MV-4-11 (cell line): ENCODE measurements around the gene GPRIN2.

Experiments
- DNase-seq: peaks from one replicate; lab custom pipeline; 2025; lab: John Stamatoyannopoulos, UW

GPRIN2 gene

DNA sequence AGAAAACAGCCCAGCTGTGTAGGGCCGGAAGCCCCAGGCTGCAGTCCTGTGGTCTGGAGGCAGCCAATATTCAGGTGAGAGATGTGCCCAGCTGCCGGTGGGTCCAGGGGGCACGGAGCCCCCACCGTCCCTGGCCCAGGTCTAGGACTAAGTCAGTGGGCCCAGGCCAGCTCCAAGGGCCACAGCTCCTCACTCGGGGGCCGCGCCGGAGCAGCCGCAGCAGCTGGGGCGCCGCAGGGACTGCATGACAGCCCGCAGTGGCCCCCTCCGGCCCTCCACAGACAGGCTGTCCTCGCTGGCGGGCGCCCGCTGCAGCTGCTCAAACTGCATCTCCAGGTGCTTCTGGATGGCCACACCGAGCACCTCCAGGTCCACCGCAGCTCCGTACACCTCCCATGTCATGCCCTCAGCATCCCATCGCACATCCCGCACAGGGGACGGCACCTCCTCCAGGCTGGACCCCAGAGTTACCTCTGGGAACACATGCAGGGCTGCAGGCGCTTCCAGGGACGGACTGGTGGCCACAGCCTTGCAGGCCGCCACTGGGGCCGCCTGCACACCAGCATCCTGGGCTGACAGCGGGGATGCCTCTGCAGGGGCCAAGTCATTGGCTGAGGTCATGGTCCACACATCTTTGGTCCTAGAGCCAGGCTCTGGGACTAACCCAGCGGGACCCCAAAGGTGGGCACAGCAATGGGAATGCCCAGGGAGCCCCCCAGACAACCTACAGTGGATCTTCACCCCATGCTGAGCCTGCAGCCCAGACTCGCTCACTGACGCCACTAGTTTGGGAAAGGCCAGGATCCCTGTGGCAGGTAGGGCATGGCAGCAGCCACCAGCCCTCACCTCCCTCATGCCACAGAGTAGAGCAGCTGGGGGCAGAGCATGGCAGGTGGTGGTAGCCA lies 7.0 kb downstream of the GPRIN2 start:
- DNase-seq: no peak

DNA sequence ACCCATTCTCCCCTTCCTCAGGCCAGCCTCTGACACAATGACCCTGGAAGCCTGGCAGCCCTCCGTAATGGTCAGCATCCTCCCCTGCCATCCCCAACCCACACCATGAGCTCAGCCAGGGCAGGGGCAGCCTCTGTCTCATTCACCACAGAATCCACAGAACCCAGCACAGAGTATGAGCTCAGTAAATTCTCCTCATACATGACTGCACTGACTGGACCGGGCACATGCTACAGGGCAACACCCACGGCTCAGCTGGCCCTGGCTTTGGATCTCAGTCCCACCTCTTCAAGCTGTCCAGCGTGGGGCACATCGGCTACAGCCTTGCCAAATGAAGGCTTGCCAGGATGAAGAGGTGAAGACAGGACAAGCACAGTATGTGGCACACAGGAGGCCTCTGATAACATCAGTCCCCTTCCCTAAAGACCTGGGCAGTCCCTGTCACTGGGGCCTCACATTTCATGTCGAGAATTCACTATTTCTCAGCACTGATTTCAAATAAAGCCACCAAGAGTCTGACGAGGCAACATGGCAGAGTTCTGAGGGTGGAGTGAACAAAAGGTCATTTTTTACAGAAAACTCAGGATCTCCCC lies 7.9 kb downstream of the GPRIN2 start:
- DNase-seq: no peak

DNA sequence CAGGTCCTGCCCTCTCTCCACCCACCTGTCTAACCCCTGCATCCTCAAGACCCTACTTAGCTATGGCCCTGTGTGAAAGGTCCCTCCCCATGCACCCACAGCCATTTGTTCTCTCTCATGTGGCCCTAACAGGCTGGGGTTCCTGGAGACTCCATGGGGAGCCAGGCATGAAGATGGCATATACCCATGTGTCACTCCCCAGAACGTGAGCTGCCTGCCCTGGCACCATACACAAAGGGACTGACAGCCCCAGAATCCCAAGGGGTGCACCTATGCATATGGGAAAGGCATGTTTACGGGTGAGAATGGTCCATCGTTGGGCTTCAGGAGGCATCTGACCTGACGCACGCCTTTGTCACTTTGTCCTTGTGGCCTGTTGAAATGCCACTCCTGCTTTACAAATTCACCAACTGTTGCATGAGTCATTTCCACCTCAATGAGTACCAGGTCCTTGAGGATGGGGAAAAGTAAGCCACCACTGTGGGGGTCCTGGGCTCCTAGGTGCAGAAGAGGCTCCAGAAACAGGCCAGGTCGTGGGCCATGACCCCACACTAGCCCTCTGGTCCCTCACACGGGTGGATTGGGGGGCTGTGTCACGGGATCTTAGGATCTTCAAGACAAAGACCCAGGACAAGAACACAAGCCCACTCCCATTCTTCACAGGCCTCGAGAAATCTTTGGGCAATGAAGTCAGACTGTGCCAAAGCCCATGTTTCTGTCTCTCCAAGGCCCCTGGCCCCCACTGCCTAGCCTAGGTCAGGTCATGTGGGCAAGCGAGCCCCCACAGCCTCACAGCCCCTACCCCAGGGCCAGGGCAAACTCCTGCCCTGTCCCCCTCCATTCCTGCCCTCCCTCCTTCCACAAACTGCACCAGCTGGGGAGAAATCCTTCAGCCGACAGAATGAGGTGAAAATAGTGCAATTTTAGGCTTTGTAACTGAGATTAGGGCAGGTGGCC lies 8.6 kb downstream of the GPRIN2 start:
- no peak for DNase-seq

DNA sequence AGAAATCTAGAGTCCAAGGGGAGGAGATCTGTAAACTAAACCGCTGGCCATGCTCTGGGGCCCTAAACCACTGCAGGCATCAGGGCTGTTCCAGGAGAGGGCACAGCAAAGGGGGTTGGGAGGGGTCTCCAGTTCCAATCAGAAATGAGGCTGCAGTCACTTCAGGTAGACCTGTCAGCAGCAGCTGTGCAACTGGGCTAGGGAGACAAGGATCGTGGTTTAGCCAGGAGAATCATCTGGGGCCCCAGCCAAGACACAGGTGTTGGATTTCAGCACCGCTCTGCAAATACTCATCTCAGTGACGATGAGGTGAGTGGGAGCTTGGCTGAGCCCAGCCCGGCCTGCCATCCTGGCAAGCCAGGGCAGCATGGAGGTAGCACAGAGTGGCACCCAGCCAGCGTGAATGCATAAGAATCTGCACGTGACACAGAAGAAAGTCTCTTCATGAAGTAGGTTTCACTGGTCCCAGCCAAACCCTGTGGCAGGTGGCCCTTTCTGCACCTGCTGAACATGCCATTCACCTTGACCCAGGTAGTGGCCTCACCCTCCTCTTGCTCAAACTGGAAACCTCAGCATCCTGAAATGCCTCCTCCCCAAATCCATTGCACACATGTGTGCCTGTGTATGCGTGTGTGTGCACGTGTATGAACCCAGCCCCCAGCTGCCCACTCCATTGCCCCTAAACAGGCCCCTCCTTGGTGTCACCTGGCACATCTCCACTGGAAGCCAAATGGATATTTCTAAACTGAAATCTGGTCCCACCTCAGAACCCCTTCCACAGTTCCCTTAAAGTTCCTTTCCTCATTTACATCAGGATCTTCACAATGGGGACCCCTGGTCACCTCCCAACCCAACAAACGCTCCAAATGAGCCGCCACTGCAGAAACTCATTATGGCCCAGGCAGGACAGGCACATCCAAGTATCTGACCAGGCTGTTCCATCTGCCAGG lies 9.6 kb downstream of the GPRIN2 start:
- no peak for DNase-seq

DNA sequence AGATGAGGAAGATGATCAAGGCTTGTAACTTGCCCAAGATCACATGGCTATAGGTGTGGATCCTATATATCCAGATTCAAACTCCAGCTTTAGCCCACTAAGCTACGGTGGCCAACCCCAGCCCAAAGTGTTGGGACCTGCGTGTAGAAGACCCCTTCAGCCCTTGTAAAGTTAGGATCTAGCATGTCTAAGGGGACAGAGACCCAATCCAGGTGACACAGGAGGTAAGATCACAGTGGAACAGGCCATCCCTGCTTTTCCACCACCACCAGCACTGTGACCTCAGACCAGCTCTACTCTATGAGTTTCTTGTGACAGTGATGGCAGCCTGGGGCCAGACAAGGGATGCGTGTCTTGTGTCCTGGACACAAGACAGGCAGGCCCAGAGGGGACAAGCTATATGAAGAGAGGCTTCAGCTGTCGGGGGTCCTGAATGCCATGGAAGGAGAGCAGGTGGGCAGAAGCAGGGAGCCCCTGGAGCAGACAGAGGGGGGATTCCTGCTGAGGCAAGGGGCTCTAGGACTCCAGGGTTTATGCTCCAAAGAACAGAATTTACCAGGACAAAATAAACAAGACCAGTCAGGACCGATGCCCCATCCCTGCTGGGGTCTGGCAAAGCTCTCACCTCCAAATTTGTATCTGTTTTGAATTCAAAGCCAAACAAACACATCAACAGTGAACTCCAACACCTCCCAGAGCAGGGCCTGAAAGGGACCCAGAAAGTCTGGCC lies 10.4 kb downstream of the GPRIN2 start:
- DNase-seq: no peak

DNA sequence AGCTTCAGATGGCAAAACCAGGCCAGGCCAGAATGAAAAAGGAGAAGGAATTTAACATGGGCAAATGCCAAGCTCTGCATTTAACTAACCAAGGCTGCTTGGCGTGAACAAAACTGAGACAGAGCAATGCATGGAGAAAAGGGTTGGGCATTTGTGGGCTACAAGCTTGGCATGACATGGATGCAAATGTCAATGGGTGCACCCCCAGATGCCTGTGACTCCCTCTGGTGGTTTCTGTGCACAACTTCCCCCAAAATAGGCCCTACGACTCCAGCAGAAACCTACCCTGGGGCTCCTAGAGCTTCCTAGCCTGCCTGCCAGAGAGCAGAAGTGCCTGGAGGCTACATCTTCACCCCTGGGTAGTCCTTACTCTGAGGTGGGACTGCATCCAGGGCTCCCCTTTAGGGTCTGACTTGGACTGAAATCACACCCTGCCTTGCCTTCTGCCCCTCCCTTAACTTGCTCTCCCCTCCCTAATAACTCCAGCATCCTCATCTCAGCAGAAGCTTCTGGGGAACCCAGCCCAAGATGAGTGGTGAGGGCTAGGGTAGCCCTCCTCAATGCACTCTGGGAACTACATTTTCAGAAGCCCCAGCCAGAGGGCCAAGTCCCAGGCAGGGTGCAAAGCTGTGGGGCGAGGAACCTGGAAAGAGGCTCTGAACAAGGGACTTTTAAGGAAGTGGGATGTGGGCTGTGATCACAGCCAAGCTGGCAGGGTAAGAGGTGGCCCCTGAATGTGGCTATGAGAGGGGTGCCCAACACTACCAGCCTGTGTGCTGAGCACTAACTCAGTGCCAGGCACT lies 11.3 kb downstream of the GPRIN2 start:
- DNase-seq: peak; percentile 42

DNA sequence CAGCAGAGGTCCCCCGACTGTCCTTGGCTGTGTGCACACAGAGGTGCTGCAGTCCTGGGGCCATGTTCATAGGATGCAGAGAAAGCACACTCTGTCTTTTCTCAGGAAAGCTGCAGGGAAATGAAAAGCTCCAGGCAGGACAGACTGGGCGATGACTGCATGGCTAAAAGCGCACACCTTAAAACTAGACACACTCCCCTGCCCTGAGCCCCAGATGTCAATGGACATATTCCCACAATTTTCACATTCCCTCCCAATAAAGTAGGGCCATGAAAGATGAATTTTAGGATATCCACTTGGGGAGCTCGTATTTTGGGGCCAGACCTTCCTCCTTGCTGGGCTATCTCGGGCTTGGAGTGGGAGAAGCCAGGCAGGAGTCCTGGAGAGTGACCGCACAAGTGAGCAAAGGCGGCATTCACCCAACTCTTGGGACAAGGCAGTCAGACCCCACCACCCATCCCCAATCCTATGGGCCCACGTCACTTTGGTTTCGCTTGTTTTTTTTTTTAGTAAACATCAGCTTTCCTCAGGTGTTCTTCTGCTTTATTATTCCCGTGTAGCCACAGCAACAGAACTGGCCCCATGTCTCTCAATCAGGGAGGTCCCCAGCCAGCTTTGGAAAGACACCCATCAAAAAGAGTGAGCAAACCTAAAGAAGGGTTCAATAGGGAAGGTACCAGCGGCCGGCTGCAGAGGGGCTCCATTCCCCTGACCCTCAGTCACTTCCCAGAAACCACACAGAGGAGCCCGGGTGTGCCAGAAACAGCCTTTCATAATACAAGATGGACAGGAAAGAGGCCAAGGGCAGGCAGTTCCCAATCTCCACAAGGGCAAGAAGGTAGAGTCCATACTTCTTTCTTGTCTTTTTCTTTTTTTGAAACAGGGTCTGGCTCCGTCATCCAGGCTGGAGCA lies 12.7 kb downstream of the GPRIN2 start:
- DNase-seq: no peak

DNA sequence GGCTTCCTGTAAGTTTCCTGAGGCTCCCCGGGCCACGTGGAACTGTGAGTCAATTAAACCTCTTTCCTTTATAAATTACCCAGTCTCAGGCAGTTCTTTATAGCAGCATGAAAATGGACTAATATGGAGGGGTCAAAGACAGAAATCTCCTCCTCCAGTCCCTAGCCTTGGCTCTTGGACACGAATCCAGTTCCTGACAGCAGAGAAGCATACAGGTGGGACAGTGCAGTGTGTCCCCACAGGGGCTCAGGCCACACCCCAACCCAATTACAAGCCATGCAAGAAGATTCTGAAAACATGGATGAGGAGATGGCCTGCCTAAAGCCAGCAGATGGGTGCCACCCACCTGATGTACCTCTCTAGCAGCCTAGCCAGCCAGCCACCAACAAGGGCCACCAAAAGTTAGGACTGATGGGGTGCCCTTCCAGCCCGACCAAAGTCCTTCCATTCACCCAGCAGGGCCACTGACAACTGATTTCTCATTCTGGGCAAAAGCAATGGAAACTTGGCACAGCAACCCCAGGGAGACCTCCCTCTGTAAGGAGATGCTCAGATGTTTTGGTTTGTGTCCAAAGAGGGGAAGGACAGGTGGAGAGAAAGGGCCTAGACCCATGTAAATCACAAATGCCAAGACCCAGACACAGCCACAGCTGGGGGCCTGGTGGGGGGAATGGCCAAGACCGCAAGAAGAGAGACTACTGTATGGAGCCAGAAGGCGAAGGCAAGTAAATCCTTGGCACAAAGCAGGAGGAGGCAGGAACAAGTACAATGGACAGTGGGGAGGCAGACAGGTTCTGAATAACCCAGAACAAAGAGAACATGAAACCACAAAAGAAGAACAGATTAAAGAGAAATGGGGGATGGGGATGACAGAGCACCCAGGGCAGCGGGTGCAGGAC lies 13.6 kb downstream of the GPRIN2 start:
- DNase-seq: no peak

DNA sequence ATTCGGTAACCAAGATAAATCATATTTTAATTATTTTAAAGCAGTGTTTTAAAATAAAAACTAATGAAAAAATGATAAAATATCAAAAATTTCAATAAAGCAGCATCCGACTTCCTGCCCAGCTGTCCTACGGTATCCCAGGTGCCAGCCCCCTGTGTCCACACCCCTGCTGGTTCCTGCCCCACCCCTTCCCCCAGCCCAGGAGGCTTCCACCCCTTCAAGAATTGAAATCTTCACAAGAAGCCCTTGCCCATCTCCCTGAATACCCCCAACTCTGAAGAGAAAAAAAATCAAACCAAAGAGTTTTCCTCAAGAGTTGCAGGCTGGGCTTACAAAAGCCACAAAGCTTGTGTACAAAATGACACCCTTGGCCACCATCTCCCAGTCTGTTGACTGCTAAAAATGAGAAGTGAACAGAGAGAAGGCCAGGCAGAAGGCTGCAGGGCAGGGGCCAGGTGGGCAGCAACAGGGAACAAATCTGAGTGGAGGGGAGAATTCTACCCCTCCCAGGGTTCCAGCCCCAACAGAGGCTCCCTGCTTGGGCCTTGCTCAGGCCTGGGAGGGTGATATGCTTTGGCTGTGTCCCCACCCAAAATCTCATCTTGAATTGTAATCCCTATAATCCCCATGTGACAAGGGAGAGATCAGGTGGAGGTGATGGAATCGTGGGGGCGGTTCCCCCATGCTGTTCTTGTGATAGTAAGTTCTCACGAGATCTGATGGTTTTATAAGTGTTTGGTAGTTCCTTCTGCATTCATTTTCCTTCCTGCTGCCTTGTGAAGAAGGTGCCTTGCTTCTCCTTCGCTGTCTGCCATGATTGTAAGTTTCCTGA lies 14.5 kb downstream of the GPRIN2 start:
- DNase-seq: no peak

DNA sequence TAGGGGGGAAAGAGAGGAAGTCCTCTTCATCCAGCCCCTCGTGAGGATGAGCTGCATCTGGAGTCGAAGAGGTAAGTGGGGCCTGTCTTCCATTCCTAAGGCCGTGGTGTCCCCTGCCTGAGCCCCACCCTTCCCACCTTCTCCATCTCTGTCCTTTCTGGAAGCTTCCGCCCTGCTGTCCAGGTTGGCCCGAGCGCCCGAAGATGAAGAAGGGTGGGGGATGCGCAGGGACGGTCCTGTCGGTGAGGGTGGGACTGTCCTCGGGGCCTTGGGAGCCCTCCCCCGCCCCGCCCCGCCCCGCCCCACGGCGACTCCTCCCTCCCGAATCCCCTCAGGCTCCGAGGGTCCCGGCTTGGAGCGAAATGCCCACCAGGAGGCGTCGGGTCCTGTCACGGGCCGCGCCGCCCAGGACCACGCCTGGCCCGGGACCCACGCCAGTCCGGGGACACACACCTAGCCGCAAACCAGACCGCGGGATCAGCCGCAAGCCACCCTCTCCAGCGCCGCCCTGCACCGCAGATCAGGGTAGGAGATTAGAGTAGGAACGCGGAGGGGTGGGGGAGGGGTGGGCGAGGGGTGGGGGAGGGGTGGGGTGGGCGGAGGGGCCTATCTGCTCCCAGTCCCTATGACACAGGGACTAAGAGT lies 15.3 kb downstream of the GPRIN2 start:
- no peak for DNase-seq

DNA sequence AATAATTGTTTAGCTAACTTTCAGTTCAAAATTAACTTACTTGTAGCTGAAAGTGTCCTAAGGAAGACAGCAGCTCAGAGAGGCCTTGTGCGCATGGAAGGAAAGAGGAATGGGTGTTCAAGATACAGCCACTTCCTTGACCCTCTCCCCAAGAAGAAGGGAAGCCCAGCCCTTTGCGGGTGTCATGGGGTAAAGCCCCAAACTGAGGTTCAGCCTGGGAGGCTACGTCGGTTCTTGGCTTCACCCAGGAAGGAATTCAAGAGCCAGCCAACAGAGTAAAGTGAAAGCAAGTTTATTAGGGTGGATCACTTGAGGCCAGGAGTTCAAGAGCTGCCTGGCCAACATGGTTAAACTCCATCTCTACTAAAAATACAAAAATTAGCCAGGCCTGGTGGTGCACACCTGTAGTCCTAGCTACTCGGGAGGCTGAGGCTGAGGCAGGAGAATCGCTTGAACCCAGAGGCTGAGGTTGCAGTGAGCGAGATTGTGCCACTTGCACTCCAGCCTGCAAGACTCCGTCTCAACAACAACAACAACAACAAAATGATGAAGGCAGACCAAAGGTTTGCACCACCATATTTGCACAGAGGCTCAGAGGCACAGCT lies 15.9 kb downstream of the GPRIN2 start:
- DNase-seq: no peak

DNA sequence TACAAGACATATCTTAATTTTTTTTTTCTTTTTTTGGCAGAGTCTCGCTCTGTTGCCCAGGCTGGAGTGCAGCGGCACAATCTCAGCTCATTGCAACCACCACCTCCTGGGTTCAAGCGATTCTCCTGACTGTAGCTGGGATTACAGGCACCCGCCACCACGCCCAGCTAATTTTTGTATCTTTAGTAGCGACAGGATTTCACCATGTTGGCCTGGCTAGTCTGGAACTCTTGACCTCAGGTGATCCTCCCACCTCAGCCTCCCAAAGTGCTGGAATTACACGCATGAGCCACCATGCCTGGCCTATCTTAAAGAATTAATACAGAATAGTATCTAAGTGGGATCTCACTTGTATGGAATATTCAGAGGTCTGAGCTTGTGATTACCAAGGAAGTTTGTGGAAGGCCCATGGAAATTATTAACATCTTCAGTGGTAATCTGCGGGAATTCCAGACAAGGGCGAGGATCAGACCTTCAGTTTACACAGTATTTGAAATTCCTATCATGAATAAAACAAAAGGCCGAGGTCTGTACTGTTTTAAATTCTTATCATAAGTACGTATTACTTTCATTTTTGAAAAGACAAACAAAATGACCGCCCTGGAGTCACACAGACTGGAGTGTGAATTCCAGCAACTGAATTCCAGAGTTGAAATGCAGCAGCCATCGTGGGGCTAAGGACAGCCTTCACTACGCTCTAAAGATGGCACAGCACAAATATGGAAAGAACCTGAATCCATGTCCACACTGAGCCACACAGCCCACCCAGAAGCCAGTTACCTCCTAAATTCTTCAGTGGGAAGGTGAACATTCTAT lies 16.7 kb downstream of the GPRIN2 start:
- DNase-seq: no peak

DNA sequence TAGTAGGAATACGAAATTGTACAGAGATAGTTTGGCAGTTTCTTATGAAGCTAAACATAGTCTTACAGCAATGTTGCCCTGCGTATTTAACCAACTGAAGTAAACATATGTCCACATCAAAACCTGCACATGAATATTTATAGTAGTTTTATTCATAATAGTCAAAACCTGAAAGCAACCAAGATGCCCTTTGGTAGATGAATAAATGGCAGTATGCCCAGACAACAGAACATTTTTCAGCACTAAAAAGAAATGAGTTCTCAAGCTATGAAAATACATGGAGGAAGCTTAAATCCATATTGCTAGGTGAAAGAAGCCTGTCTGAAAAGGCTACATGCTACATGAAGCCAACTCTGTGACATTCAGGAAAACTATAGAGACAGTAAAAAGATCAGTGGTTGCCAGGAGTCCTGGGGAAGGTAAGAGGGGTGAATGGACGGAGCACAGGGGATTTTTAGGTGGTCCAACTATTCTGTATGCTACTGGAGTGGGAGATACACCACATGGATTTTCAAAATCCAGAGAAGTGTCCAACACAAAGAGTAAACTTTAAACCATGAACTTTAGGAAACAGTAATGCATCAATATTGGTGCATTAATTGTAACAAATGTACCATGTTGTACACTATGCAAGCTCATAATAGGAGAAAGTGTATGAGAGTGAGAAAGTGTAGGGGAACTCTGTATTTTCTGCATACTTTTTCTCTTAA lies 17.6 kb downstream of the GPRIN2 start:
- no peak for DNase-seq

DNA sequence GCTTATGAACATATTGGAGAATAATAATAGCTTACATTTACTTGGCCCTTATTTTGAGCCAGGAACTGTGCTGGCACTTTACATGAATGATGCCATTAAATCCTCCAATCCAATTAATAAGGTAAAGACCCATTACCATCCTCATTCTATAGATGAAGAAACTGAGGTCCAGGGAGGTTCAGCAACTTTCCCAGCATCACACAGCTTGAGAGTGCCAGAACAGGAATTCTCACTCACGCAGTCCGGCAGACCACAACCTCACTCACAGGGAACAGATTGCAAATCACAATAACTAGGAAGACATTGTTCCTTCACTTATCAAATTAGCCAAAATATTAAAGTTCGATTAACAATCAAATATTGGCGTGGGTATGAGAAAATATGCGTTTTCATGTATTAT lies 18.3 kb downstream of the GPRIN2 start:
- no peak for DNase-seq
